ENCODE measurements around the gene GCLC.
"Not testable (repeated sequence)": the region's sequence is repeated elsewhere in the genome, so short reads cannot be mapped to it uniquely, and the experiment has no call there.

GRCh38 chr6:53553600-53553999 is 8.7 kb upstream of the GCLC start:
- not testable (repeated sequence) for TF ChIP-seq CTCF (IDR thresholded peaks at IDR 0.05; ENCODE audit: low read depth, low read length); EZH2phosphoT487 (IDR thresholded peaks at IDR 0.05; ENCODE audit: low read depth)
